ENCODE results near the gene GSG1L. TPM values are rescaled to one million over a fixed set of nuclear protein-coding genes. Genes with fewer than 3 reads are reported as not detected.

GSG1L gene
- polyA plus RNA-seq, 3 donors = not detected

GRCh38 chr16:28105954-28106353, 42.4 kb upstream of the GSG1L start:
- WGBS (ENCODE audit: insufficient coverage) = 100% methylated on average over 3 of the region's 7 CpGs
- Mint-ChIP-seq H3K27me3 (ENCODE audit: low read depth in 3 of 3) (peaks cover 0 to 2% (median 0%) of the 10 kb centered on the region in 3 donors), H3K36me3 (peaks cover 89 to 95% of the 10 kb centered on the region in 2 donors)

GRCh38 chr16:28105297-28105696, 41.8 kb upstream of the GSG1L start:
- no peaks in the 10 kb centered on the region for H3K9me3 ChIP-seq (replicated peaks in 1 of 2; ENCODE audit: control insufficient read depth in 1 of 2, insufficient read depth in 1 of 2, low read length in 2 of 2)
- H3K4me1 ChIP-seq (ENCODE audit: control insufficient read depth in 1 of 2, insufficient read depth in 2 of 2, low read length in 2 of 2) = peaks cover 19 to 20% of the 10 kb centered on the region in 2 donors
- H3K36me3 Mint-ChIP-seq = peaks cover 94 to 100% of the 10 kb centered on the region in 2 donors
- WGBS (ENCODE audit: insufficient coverage) = no CpG with 5 or more reads among the region's 3 CpGs
- no peaks in the 10 kb centered on the region for H3K9me3 Mint-ChIP-seq
- no peaks in the 10 kb centered on the region for H3K27me3 ChIP-seq (ENCODE audit: control insufficient read depth in 2 of 2, insufficient read depth in 2 of 2, low read length in 2 of 2)
- H2AFZ ChIP-seq (ENCODE audit: insufficient read depth, low read depth, low read length, poor library complexity, severe bottlenecking) = no peak overlapping the region
- H3K27ac Mint-ChIP-seq = peak overlapping the region in 1 of 7 donors; percentile 26
- H3K27ac ChIP-seq (ENCODE audit: low read depth in 1 of 2, low read length in 2 of 2) = no peak overlapping the region
- peaks cover 18% of the 10 kb centered on the region for H3K4me1 Mint-ChIP-seq
- H3K79me2 ChIP-seq (ENCODE audit: insufficient read depth, low read length) = no peaks in the 10 kb centered on the region
- intact Hi-C loops (cut with micrococcal nuclease) = no loop called here
- no peak overlapping the region for H3K9ac ChIP-seq (ENCODE audit: insufficient read depth, low read length, poor library complexity, severe bottlenecking)
- H4K20me1 ChIP-seq (ENCODE audit: insufficient read depth, low read length) = peaks cover 23% of the 10 kb centered on the region
- peaks cover 0 to 5% (median 0%) of the 10 kb centered on the region in 3 donors for H3K27me3 Mint-ChIP-seq (ENCODE audit: low read depth in 3 of 3)
- no peak for DNase-seq
- peaks cover 91 to 93% of the 10 kb centered on the region in 2 donors for H3K36me3 ChIP-seq (replicated peaks in 1 of 2; ENCODE audit: control insufficient read depth in 1 of 2, insufficient read depth in 2 of 2, low read length in 2 of 2)
- TF ChIP-seq CTCF (IDR thresholded peaks at IDR 0.05) = no peak
- H3K4me3 ChIP-seq (replicated peaks in 1 of 3; ENCODE audit: low read depth in 2 of 3, low read length in 3 of 3) = no peak overlapping the region
- H3K4me2 ChIP-seq (replicated peaks; ENCODE audit: extremely low read depth, low read length, poor library complexity, severe bottlenecking) = no peak overlapping the region
- H3K4me3 Mint-ChIP-seq = no peak overlapping the region

More at GRCh38 chr16:28105954-28106353, 42.4 kb upstream of the GSG1L start:
- Mint-ChIP-seq H3K4me3 (no peak overlapping the region), H3K4me1 (peaks cover 24% of the 10 kb centered on the region), H3K9me3 (no peaks in the 10 kb centered on the region), H3K27ac (peak overlapping the region in 1 of 7 donors; percentile 80)
- no peak overlapping the region for H3K9ac ChIP-seq (ENCODE audit: insufficient read depth, low read length, poor library complexity, severe bottlenecking)
- no peak overlapping the region for H3K4me2 ChIP-seq (replicated peaks; ENCODE audit: extremely low read depth, low read length, poor library complexity, severe bottlenecking)
- no peak overlapping the region for H3K27ac ChIP-seq (ENCODE audit: low read depth in 1 of 2, low read length in 2 of 2)
- peaks cover 26% of the 10 kb centered on the region in 2 donors for H3K4me1 ChIP-seq (ENCODE audit: control insufficient read depth in 1 of 2, insufficient read depth in 2 of 2, low read length in 2 of 2)
- peaks cover 24% of the 10 kb centered on the region for H4K20me1 ChIP-seq (ENCODE audit: insufficient read depth, low read length)
- H3K4me3 ChIP-seq (replicated peaks in 1 of 3; ENCODE audit: low read depth in 2 of 3, low read length in 3 of 3) = no peak overlapping the region
- DNase-seq = no peak
- H3K9me3 ChIP-seq (replicated peaks in 1 of 2; ENCODE audit: control insufficient read depth in 1 of 2, insufficient read depth in 1 of 2, low read length in 2 of 2) = no peaks in the 10 kb centered on the region
- no peaks in the 10 kb centered on the region for H3K79me2 ChIP-seq (ENCODE audit: insufficient read depth, low read length)
- no peak for TF ChIP-seq CTCF (IDR thresholded peaks at IDR 0.05)
- peaks cover 84 to 87% of the 10 kb centered on the region in 2 donors for H3K36me3 ChIP-seq (replicated peaks in 1 of 2; ENCODE audit: control insufficient read depth in 1 of 2, insufficient read depth in 2 of 2, low read length in 2 of 2)
- intact Hi-C loops (cut with micrococcal nuclease) = no loop called here
- H2AFZ ChIP-seq (ENCODE audit: insufficient read depth, low read depth, low read length, poor library complexity, severe bottlenecking) = no peak overlapping the region
- H3K27me3 ChIP-seq (ENCODE audit: control insufficient read depth in 2 of 2, insufficient read depth in 2 of 2, low read length in 2 of 2) = no peaks in the 10 kb centered on the region

Data from CD14-positive monocyte (primary cell).